GM12878 (cell line): ENCODE measurements around the gene AMPD3. TPM values are rescaled to one million over a fixed set of nuclear protein-coding genes. Genes with fewer than 3 reads are reported as not detected.

ENCODE experiments used
- CBX3 ChIP-seq: fragments of 200-600 bp; sonication (generic); IDR thresholded peaks from 2 replicates; pipeline ENCODE4 v1.6.1; 2016; ENCODE audit warnings: low read depth, borderline replicate concordance
- DPF2 ChIP-seq: fragments of 450-650 bp; IDR thresholded peaks from 2 replicates; pipeline ENCODE4 v1.6.1; 2017; ENCODE audit warnings: mild to moderate bottlenecking
- EZH2 ChIP-seq: IDR thresholded peaks from 2 replicates; pipeline ENCODE4 v1.6.1; 2012; ENCODE audit warnings: low read depth, mild to moderate bottlenecking, control low read depth, inconsistent platforms, low read length, borderline replicate concordance; ENCODE audit not compliant: control insufficient read depth
- FOS ChIP-seq: IDR thresholded peaks from 3 replicates; pipeline ENCODE4 v1.6.1; 2011; ENCODE audit warnings: borderline replicate concordance; ENCODE audit not compliant: insufficient read length; ENCODE audit errors: extremely low read depth
- GATAD2B ChIP-seq: fragments of 450-650 bp; conservative IDR thresholded peaks from 2 replicates; pipeline ENCODE4 v1.6.1; 2017; ENCODE audit warnings: low read depth, mild to moderate bottlenecking, moderate library complexity
- HCFC1 ChIP-seq: fragments of 150-350 bp; IDR thresholded peaks from 2 replicates; pipeline ENCODE4 v1.6.1; 2014; ENCODE audit warnings: low read length
- MEF2A ChIP-seq: IDR thresholded peaks from 2 replicates; pipeline ENCODE4 v1.6.1; 2011; ENCODE audit warnings: low read depth, mild to moderate bottlenecking, low read length, moderate library complexity; ENCODE audit not compliant: insufficient read depth
- MTA2 ChIP-seq: fragments of 450-650 bp; IDR thresholded peaks from 2 replicates; pipeline ENCODE4 v1.6.1; 2016; ENCODE audit warnings: low read depth, mild to moderate bottlenecking, moderate library complexity
- NR2C1 ChIP-seq: fragments of 450-650 bp; IDR thresholded peaks from 2 replicates; pipeline ENCODE4 v1.6.1; 2017; ENCODE audit warnings: antibody characterized with exemption, mild to moderate bottlenecking, moderate library complexity
- NR2C2 ChIP-seq: IDR thresholded peaks from 2 replicates; pipeline ENCODE4 v1.6.1; 2011; ENCODE audit warnings: borderline replicate concordance, low read depth; ENCODE audit not compliant: control insufficient read depth, insufficient read length
- POU2F2 ChIP-seq: IDR thresholded peaks from 3 replicates; pipeline ENCODE4 v1.6.1; 2011; ENCODE audit warnings: low read depth, mild to moderate bottlenecking, low read length, borderline replicate concordance
- RUNX3 ChIP-seq: IDR thresholded peaks from 2 replicates; pipeline ENCODE4 v1.6.1; 2012; ENCODE audit warnings: low read length, inconsistent platforms
- SP1 ChIP-seq: IDR thresholded peaks from one replicate; pipeline ENCODE4 v1.6.1; 2011; ENCODE audit warnings: low read depth, low read length
- SREBF1 ChIP-seq: IDR thresholded peaks from 2 replicates; pipeline ENCODE4 v1.6.1; 2012; ENCODE audit warnings: mild to moderate bottlenecking, low read length
- SUPT20H ChIP-seq: IDR thresholded peaks from 2 replicates; pipeline ENCODE4 v1.6.1; 2011; ENCODE audit warnings: low read depth, mild to moderate bottlenecking, low read length, moderate library complexity, borderline replicate concordance; ENCODE audit not compliant: control insufficient read depth
- TAF1 ChIP-seq: IDR thresholded peaks from 2 replicates; pipeline ENCODE4 v1.6.1; 2011; ENCODE audit warnings: mild to moderate bottlenecking, low read depth, low read length, borderline replicate concordance
- TBL1XR1 ChIP-seq: IDR thresholded peaks from 2 replicates; pipeline ENCODE4 v1.6.1; 2012; ENCODE audit warnings: low read depth, low read length, improper control_type of control experiment
- YY1 ChIP-seq: IDR thresholded peaks from 2 replicates; pipeline ENCODE4 v1.6.1; 2011; ENCODE audit warnings: low read depth, mild to moderate bottlenecking, low read length
- ZNF24 ChIP-seq: fragments of 450-650 bp; IDR thresholded peaks from 2 replicates; pipeline ENCODE4 v1.6.1; 2017; ENCODE audit warnings: antibody characterized with exemption, mild to moderate bottlenecking
- ZNF274 ChIP-seq: IDR thresholded peaks from one replicate; pipeline ENCODE4 v1.8.0; 2011; ENCODE audit not compliant: insufficient read length, insufficient read depth
- polyA plus RNA-seq, 11 experiments: library from polyadenylated mRNA; depleted of rRNA in 4 of 11; unstranded in 6 of 11; stranded (reverse) in 5 of 11; fragments of >200 nt; fragmentation: Nextera tagmentation in 4 of 11; fragmentation: Illumina TruSeq in 1 of 11; extraction: Ambion mirVana in 4 of 11; extraction: Trizol in 1 of 11; gene quantifications; 1 replicate in 1 of 11; 2 replicates in 10 of 11; pipeline versions ENCODE4 v1.2.1 to v1.2.3, GENCODE V29; 2011 to 2016; ENCODE audit warnings: inconsistent platforms in 2 of 11, missing spikeins in 2 of 11, low read depth in 1 of 11
- total RNA-seq, 4 experiments: library from RNA; depleted of rRNA in 3 of 4; stranded (reverse); fragments of >200 nt in 3 of 4; fragmentation: Illumina TruSeq in 1 of 4; extraction: Trizol in 1 of 4; gene quantifications; 2 replicates each; pipeline versions ENCODE4 v1.2.1 to v1.2.3, GENCODE V29; 2013 to 2021
- TF ChIP-seq, protein P1 (sequence below): fragments of 450-650 bp; conservative IDR thresholded peaks from 2 replicates; pipeline ENCODE4 v1.6.1; 2017; ENCODE audit warnings: mild to moderate bottlenecking, moderate library complexity
- TF ChIP-seq, protein P2 (sequence below): fragments of 450-650 bp; IDR thresholded peaks from 2 replicates; pipeline ENCODE4 v1.6.1; 2017; ENCODE audit warnings: mild to moderate bottlenecking, moderate library complexity
- TF ChIP-seq, protein P3 (sequence below), 3 experiments: IDR thresholded peaks in 2 of 3; conservative IDR thresholded peaks in 1 of 3; 2 replicates each; pipeline ENCODE4 v1.5.1; 2011; ENCODE audit warnings: low read depth in 3 of 3, low read length in 3 of 3, mild to moderate bottlenecking in 3 of 3, control low read depth in 2 of 3, moderate library complexity in 2 of 3, inconsistent platforms in 1 of 3, mixed read lengths in 1 of 3; ENCODE audit not compliant: control insufficient read depth in 2 of 3, insufficient read depth in 1 of 3; ENCODE audit errors: extremely low read depth in 1 of 3

Gene AMPD3
- total and polyA plus RNA-seq, 10 of the 15 experiments (the other 5 are each of a cell fraction or from before 2014, with no cell fraction given) = 5.6 to 28.6 (median 15.9) TPM

DNA sequence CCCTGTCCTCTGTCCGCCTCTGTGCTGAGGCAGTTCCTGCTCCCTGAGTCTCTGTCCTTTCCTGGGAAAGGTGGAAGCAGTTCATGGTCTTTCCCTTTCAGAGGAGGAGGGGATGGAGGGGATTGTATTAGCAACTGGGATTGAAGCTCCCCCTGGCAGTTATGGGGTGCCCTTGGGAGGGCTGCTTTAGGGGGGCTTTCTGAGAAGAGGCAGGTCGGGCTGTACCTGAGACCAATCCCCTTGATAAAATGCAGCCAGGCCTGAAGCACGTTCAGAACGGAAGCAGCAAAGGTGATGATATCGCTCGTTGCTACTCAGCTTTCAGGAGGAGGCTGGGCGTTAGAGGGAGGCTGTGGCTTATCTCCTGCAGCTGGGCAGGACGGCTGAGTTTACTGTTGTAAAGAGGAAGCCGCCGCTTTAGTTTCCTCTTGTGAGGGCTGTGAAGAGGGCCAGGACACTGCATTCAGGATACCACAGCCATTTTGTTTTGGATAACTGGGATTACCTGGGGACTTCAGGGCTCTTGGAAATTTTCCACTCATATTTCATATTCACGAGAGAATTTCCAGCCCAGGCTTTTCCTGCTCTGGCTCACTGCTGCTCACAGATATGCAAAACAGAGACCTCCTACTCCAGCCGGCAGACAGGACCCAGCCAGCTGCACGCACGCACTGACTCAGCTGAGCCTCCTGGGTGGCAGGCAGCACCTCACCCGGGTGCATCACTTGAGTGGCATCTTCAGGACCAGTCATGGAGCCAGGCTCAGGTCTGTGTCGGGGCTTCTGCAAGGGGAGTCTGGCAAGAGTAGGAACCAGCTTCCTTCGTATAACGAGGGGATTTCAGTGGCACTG lies 798 bp downstream of the AMPD3 start (continued):
- TF ChIP-seq RUNX3 = peak; percentile 74
- TF ChIP-seq, protein P1, sequence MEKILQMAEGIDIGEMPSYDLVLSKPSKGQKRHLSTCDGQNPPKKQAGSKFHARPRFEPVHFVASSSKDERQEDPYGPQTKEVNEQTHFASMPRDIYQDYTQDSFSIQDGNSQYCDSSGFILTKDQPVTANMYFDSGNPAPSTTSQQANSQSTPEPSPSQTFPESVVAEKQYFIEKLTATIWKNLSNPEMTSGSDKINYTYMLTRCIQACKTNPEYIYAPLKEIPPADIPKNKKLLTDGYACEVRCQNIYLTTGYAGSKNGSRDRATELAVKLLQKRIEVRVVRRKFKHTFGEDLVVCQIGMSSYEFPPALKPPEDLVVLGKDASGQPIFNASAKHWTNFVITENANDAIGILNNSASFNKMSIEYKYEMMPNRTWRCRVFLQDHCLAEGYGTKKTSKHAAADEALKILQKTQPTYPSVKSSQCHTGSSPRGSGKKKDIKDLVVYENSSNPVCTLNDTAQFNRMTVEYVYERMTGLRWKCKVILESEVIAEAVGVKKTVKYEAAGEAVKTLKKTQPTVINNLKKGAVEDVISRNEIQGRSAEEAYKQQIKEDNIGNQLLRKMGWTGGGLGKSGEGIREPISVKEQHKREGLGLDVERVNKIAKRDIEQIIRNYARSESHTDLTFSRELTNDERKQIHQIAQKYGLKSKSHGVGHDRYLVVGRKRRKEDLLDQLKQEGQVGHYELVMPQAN = 0 out of 2 replicates have a peak, but pooled peaks have one; percentile 29
- peak; percentile 39; the same call in 1 of the 2 replicates for TF ChIP-seq TAF1
- no peak for TF ChIP-seq TBL1XR1
- no peak for TF ChIP-seq NR2C2
- peak; percentile 67; the same call in 1 of the 2 replicates for TF ChIP-seq DPF2
- peak; percentile 73 for TF ChIP-seq POU2F2
- TF ChIP-seq MTA2 = no peak
- no peak for TF ChIP-seq MEF2A
- TF ChIP-seq NR2C1 = no peak
- TF ChIP-seq ZNF274 = no peak
- no peak for TF ChIP-seq SP1
- peak; percentile 18; the same call in 1 of the 2 replicates for TF ChIP-seq GATAD2B
- peak; percentile 78 for TF ChIP-seq YY1
- TF ChIP-seq CBX3 = no peak
- no peak for TF ChIP-seq FOS
- no peak for TF ChIP-seq HCFC1
- no peak for TF ChIP-seq SREBF1
- no peak for TF ChIP-seq SUPT20H
- no peak for TF ChIP-seq ZNF24
- TF ChIP-seq, protein P2, sequence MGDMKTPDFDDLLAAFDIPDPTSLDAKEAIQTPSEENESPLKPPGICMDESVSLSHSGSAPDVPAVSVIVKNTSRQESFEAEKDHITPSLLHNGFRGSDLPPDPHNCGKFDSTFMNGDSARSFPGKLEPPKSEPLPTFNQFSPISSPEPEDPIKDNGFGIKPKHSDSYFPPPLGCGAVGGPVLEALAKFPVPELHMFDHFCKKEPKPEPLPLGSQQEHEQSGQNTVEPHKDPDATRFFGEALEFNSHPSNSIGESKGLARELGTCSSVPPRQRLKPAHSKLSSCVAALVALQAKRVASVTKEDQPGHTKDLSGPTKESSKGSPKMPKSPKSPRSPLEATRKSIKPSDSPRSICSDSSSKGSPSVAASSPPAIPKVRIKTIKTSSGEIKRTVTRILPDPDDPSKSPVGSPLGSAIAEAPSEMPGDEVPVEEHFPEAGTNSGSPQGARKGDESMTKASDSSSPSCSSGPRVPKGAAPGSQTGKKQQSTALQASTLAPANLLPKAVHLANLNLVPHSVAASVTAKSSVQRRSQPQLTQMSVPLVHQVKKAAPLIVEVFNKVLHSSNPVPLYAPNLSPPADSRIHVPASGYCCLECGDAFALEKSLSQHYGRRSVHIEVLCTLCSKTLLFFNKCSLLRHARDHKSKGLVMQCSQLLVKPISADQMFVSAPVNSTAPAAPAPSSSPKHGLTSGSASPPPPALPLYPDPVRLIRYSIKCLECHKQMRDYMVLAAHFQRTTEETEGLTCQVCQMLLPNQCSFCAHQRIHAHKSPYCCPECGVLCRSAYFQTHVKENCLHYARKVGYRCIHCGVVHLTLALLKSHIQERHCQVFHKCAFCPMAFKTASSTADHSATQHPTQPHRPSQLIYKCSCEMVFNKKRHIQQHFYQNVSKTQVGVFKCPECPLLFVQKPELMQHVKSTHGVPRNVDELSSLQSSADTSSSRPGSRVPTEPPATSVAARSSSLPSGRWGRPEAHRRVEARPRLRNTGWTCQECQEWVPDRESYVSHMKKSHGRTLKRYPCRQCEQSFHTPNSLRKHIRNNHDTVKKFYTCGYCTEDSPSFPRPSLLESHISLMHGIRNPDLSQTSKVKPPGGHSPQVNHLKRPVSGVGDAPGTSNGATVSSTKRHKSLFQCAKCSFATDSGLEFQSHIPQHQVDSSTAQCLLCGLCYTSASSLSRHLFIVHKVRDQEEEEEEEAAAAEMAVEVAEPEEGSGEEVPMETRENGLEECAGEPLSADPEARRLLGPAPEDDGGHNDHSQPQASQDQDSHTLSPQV = no peak
- TF ChIP-seq, protein P3, sequence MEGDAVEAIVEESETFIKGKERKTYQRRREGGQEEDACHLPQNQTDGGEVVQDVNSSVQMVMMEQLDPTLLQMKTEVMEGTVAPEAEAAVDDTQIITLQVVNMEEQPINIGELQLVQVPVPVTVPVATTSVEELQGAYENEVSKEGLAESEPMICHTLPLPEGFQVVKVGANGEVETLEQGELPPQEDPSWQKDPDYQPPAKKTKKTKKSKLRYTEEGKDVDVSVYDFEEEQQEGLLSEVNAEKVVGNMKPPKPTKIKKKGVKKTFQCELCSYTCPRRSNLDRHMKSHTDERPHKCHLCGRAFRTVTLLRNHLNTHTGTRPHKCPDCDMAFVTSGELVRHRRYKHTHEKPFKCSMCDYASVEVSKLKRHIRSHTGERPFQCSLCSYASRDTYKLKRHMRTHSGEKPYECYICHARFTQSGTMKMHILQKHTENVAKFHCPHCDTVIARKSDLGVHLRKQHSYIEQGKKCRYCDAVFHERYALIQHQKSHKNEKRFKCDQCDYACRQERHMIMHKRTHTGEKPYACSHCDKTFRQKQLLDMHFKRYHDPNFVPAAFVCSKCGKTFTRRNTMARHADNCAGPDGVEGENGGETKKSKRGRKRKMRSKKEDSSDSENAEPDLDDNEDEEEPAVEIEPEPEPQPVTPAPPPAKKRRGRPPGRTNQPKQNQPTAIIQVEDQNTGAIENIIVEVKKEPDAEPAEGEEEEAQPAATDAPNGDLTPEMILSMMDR (IDR thresholded peaks at IDR 0.05 in 2 of 3, conservative IDR thresholded peaks at IDR 0.05 in 1 of 3; ENCODE audit: control insufficient read depth in 2 of 3, extremely low read depth in 1 of 3, insufficient read depth in 1 of 3, low read depth in 3 of 3, low read length in 3 of 3) = no peak
- no peak for TF ChIP-seq EZH2
